SK-N-SH treated with all-trans-retinoic acid at 6 μM for 48 hours (cell line): ENCODE results near the gene SLC2A4RG.

Experiments used
- ATAC-seq: fragments of 200-7000 bp; cut with Tn5 transposase; 3 replicates; pipeline ENCODE4 v1.9.1; 2020; ENCODE audit warnings: mild to moderate bottlenecking, moderate library complexity
- ARNTL ChIP-seq: fragments of 450-650 bp; formaldehyde crosslinking; IDR thresholded peaks from 2 replicates; pipeline ENCODE4 v1.5.0; 2020; ENCODE audit warnings: low read depth, mild to moderate bottlenecking, moderate library complexity, borderline replicate concordance
- BACH2 ChIP-seq: fragments of 250-450 bp; sonication (Bioruptor Pico); IDR thresholded peaks from 2 replicates; pipeline ENCODE4 v1.9.0; 2021; ENCODE audit warnings: mild to moderate bottlenecking, borderline replicate concordance
- CSDC2 ChIP-seq: fragments of 250-450 bp; sonication (Bioruptor Pico); IDR thresholded peaks from 2 replicates; pipeline ENCODE4 v1.5.0; 2020; ENCODE audit warnings: mild to moderate bottlenecking, moderate library complexity
- GLIS3 ChIP-seq: fragments of 250-450 bp; sonication (Bioruptor Pico); IDR thresholded peaks from 2 replicates; pipeline ENCODE4 v1.5.0; 2020; ENCODE audit warnings: mild to moderate bottlenecking, moderate library complexity
- ISL1 ChIP-seq: fragments of 250-450 bp; sonication (Bioruptor Pico); IDR thresholded peaks from 2 replicates; pipeline ENCODE4 v2.1.2; 2022; ENCODE audit warnings: mild to moderate bottlenecking, moderate library complexity
- OSR1 ChIP-seq: fragments of 250-450 bp; sonication (Bioruptor Pico); IDR thresholded peaks from 2 replicates; pipeline ENCODE4 v1.8.0; 2022; ENCODE audit warnings: moderate library complexity, mild to moderate bottlenecking, inconsistent platforms
- PATZ1 ChIP-seq: fragments of 250-450 bp; sonication (Bioruptor Pico); IDR thresholded peaks from 2 replicates; pipeline ENCODE4 v1.8.0; 2020; ENCODE audit warnings: mild to moderate bottlenecking, moderate library complexity, borderline replicate concordance
- POU6F1 ChIP-seq: fragments of 250-450 bp; sonication (Bioruptor Pico); IDR thresholded peaks from 2 replicates; pipeline ENCODE4 v1.8.0; 2021; ENCODE audit warnings: low read depth, mild to moderate bottlenecking, moderate library complexity, borderline replicate concordance
- PPARA ChIP-seq: fragments of 250-450 bp; sonication (Bioruptor Pico); IDR thresholded peaks from 2 replicates; pipeline ENCODE4 v1.5.0; 2020; ENCODE audit warnings: mild to moderate bottlenecking, borderline replicate concordance
- RARB ChIP-seq: fragments of 250-450 bp; sonication (Bioruptor Pico); IDR thresholded peaks from 2 replicates; pipeline ENCODE4 v1.8.0; 2021; ENCODE audit warnings: mild to moderate bottlenecking, moderate library complexity
- SNAI2 ChIP-seq: fragments of 250-450 bp; sonication (Bioruptor Pico); IDR thresholded peaks from 2 replicates; pipeline ENCODE4 v1.5.0; 2020; ENCODE audit warnings: mild to moderate bottlenecking, moderate library complexity
- TOX ChIP-seq: fragments of 250-450 bp; sonication (Bioruptor Pico); IDR thresholded peaks from 2 replicates; pipeline ENCODE4 v1.8.0; 2021; ENCODE audit warnings: mild to moderate bottlenecking, moderate library complexity, borderline replicate concordance
- ZC3H10 ChIP-seq: fragments of 250-450 bp; sonication (Bioruptor Pico); IDR thresholded peaks from 2 replicates; pipeline ENCODE4 v1.5.1; 2021; ENCODE audit warnings: mild to moderate bottlenecking, moderate library complexity
- ZFP3 ChIP-seq: fragments of 250-450 bp; sonication (Bioruptor Pico); IDR thresholded peaks from 2 replicates; pipeline ENCODE4 v1.5.0; 2020; ENCODE audit warnings: mild to moderate bottlenecking, moderate library complexity
- ZFP30 ChIP-seq: fragments of 450-650 bp; formaldehyde crosslinking; IDR thresholded peaks from 2 replicates; pipeline ENCODE4 v1.5.0; 2022; ENCODE audit warnings: mild to moderate bottlenecking, moderate library complexity
- ZNF565 ChIP-seq: fragments of 450-650 bp; formaldehyde crosslinking; conservative IDR thresholded peaks from 2 replicates; pipeline ENCODE4 v1.5.0; 2020; ENCODE audit warnings: low read depth, mild to moderate bottlenecking, moderate library complexity
- ZNF70 ChIP-seq: fragments of 450-650 bp; formaldehyde crosslinking; IDR thresholded peaks from 2 replicates; pipeline ENCODE4 v1.5.0; 2020; ENCODE audit warnings: mild to moderate bottlenecking, moderate library complexity
- ZNF8 ChIP-seq: fragments of 450-650 bp; formaldehyde crosslinking; IDR thresholded peaks from 2 replicates; pipeline ENCODE4 v1.5.0; 2020; ENCODE audit warnings: mild to moderate bottlenecking, moderate library complexity
- TF ChIP-seq, protein P1 (sequence below): fragments of 250-450 bp; sonication (Bioruptor Pico); IDR thresholded peaks from 2 replicates; pipeline ENCODE4 v1.5.0; 2020; ENCODE audit warnings: mild to moderate bottlenecking, moderate library complexity

SLC2A4RG gene

DNA sequence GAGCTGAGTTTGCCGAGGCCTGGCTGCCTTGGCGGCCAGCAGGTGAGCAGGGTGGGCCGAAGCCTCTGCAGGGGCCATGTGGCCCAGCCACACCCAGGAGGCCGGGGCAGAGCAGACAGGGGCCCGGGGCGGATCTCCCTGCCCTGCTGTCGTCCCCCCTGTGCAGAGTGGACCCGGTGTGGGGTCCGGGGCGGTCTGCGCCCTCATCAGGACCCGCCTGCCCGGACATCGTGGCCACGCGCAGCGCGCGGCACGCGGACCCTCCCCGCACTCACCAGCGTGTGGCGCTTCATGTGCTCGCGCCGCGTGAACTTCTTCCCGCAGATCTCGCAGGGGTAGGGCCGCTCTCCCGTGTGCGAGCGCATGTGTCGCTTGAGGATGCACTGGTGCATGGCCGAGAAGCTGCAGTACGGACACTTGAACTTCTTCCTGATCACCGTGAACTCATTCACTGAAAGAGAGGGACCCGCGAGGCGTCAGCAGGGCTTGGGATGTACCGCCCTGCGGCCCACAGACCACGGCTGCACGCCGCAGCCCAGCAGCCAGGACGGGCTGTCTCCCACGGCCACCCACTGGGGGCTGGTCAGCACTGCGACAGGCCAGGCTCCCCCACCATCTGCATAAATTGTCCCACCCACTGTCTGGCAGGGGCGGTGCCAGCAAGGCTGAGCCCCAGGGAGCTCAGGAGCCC lies 13.0 kb downstream of the SLC2A4RG start (continued):
- TF ChIP-seq PATZ1 (CRISPR knock-in tag): no peak
- TF ChIP-seq, all 23 proteins: peak for 0

- no peak for ATAC-seq
- TF ChIP-seq CSDC2 (CRISPR knock-in tag): no peak
- no peak for TF ChIP-seq ZNF70 (CRISPR knock-in tag)
- TF ChIP-seq RARB (CRISPR knock-in tag): no peak
- TF ChIP-seq OSR1 (CRISPR knock-in tag): no peak
- no peak for TF ChIP-seq PATZ1 (CRISPR knock-in tag)
Observed at GRCh38 chr20:63753381-63753780, 13.8 kb downstream of the SLC2A4RG start.

GRCh38 chr20:63754008-63754407 lies 14.4 kb downstream of the SLC2A4RG start:
- ATAC-seq: no peak
- no peak for TF ChIP-seq POU6F1
- no peak for TF ChIP-seq RARB (CRISPR knock-in tag)
- TF ChIP-seq ZNF565 (CRISPR knock-in tag): no peak
- TF ChIP-seq ZC3H10 (CRISPR knock-in tag): no peak
- TF ChIP-seq TOX (CRISPR knock-in tag): no peak
- TF ChIP-seq ZFP3 (CRISPR knock-in tag): no peak

GRCh38 chr20:63755933-63756647 lies 16.5 kb downstream of the SLC2A4RG start:
- ATAC-seq: no peak
- TF ChIP-seq POU6F1: no peak
- TF ChIP-seq ARNTL (CRISPR knock-in tag): no peak
- TF ChIP-seq ZFP30: no peak
- TF ChIP-seq GLIS3 (CRISPR knock-in tag): no peak
- TF ChIP-seq ISL1 (CRISPR knock-in tag): no peak
- TF ChIP-seq PATZ1 (CRISPR knock-in tag): no peak
- TF ChIP-seq BACH2 (CRISPR knock-in tag): no peak
- no peak for TF ChIP-seq ZNF8 (CRISPR knock-in tag)
- no peak for TF ChIP-seq ZNF70 (CRISPR knock-in tag)
- TF ChIP-seq TOX (CRISPR knock-in tag): no peak
- TF ChIP-seq SNAI2: no peak
- no peak for TF ChIP-seq PPARA (CRISPR knock-in tag)
- TF ChIP-seq, protein P1, sequence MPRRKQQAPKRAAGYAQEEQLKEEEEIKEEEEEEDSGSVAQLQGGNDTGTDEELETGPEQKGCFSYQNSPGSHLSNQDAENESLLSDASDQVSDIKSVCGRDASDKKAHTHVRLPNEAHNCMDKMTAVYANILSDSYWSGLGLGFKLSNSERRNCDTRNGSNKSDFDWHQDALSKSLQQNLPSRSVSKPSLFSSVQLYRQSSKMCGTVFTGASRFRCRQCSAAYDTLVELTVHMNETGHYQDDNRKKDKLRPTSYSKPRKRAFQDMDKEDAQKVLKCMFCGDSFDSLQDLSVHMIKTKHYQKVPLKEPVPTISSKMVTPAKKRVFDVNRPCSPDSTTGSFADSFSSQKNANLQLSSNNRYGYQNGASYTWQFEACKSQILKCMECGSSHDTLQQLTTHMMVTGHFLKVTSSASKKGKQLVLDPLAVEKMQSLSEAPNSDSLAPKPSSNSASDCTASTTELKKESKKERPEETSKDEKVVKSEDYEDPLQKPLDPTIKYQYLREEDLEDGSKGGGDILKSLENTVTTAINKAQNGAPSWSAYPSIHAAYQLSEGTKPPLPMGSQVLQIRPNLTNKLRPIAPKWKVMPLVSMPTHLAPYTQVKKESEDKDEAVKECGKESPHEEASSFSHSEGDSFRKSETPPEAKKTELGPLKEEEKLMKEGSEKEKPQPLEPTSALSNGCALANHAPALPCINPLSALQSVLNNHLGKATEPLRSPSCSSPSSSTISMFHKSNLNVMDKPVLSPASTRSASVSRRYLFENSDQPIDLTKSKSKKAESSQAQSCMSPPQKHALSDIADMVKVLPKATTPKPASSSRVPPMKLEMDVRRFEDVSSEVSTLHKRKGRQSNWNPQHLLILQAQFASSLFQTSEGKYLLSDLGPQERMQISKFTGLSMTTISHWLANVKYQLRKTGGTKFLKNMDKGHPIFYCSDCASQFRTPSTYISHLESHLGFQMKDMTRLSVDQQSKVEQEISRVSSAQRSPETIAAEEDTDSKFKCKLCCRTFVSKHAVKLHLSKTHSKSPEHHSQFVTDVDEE (CRISPR knock-in tag): no peak
- no peak for TF ChIP-seq OSR1 (CRISPR knock-in tag)
